Mesendoderm (in vitro differentiated cells): ENCODE measurements around the gene TIAL1.

Experiments used
- DNase-seq: peaks from one replicate; pipeline ENCODE4 v3.0.0; 2013
- H2AK5ac ChIP-seq: 2 replicates; pipeline ENCODE4 v1.6.1; 2013; ENCODE audit warnings: low read length, inconsistent platforms
- H2BK120ac ChIP-seq: 2 replicates; pipeline ENCODE4 v1.6.1; 2013; ENCODE audit warnings: low read depth, mild to moderate bottlenecking, low read length, moderate library complexity, mixed read lengths
- H2BK15ac ChIP-seq: replicated peaks from 2 replicates; pipeline ENCODE4 v1.6.1; 2013; ENCODE audit warnings: low read depth, mild to moderate bottlenecking, moderate library complexity
- H2BK5ac ChIP-seq: 2 replicates; pipeline ENCODE4 v1.6.1; 2013; ENCODE audit warnings: low read length, inconsistent platforms
- H3K18ac ChIP-seq: 2 replicates; pipeline ENCODE4 v1.6.1; 2013; ENCODE audit warnings: mild to moderate bottlenecking, low read length, mixed read lengths
- H3K23ac ChIP-seq: one replicate; pipeline ENCODE4 v1.6.1; 2013; ENCODE audit warnings: low read length
- H3K27ac ChIP-seq: 2 replicates; pipeline ENCODE4 v1.5.1; 2013; ENCODE audit warnings: low read depth, mild to moderate bottlenecking, inconsistent platforms, low read length, moderate library complexity
- H3K27me3 ChIP-seq: 2 replicates; pipeline ENCODE4 v1.6.1; 2013; ENCODE audit warnings: low read length, control low read depth, mild to moderate bottlenecking, inconsistent platforms; ENCODE audit not compliant: insufficient read depth, poor library complexity
- H3K36me3 ChIP-seq: 2 replicates; pipeline ENCODE4 v1.6.1; 2013; ENCODE audit warnings: low read length, inconsistent platforms; ENCODE audit not compliant: control insufficient read depth, insufficient read depth
- H3K4ac ChIP-seq: one replicate; pipeline ENCODE4 v1.6.1; 2013; ENCODE audit warnings: low read depth, mild to moderate bottlenecking, low read length, moderate library complexity
- H3K4me1 ChIP-seq: 2 replicates; pipeline ENCODE4 v1.6.1; 2013; ENCODE audit warnings: low read depth, low read length, inconsistent platforms; ENCODE audit not compliant: control insufficient read depth
- H3K4me2 ChIP-seq: 2 replicates; pipeline ENCODE4 v1.6.1; 2013; ENCODE audit warnings: low read length
- H3K4me3 ChIP-seq: 2 replicates; pipeline ENCODE4 v1.5.1; 2013; ENCODE audit warnings: mild to moderate bottlenecking, low read length
- H3K56ac ChIP-seq: one replicate; pipeline ENCODE4 v1.6.1; 2013; ENCODE audit warnings: low read length
- H3K79me1 ChIP-seq: 2 replicates; pipeline ENCODE4 v1.6.1; 2013; ENCODE audit warnings: low read length, inconsistent platforms
- H3K79me2 ChIP-seq: 2 replicates; pipeline ENCODE4 v1.6.1; 2013; ENCODE audit warnings: mild to moderate bottlenecking, low read length; ENCODE audit not compliant: control insufficient read depth, insufficient read depth
- H3K9ac ChIP-seq: 2 replicates; pipeline ENCODE4 v1.6.1; 2013; ENCODE audit warnings: low read length, inconsistent platforms
- H4K5ac ChIP-seq: one replicate; pipeline ENCODE4 v1.6.1; 2013; ENCODE audit warnings: low read length
- H4K8ac ChIP-seq: one replicate; pipeline ENCODE4 v1.6.1; 2013; ENCODE audit warnings: low read depth, mild to moderate bottlenecking, control low read depth, low read length, moderate library complexity
- WGBS: extraction: QIAGEN DNeasy Blood & Tissue Kit; methylation state at CpG from one replicate; pipeline ENCODE4 v1.1.7; 2013; ENCODE audit warnings: low lambda C conversion rate, missing lambda C conversion rate; ENCODE audit not compliant: insufficient coverage; ENCODE audit errors: extremely low coverage; 5-methylcytosine and 5-hydroxymethylcytosine counted together

The TIAL1 gene

DNA sequence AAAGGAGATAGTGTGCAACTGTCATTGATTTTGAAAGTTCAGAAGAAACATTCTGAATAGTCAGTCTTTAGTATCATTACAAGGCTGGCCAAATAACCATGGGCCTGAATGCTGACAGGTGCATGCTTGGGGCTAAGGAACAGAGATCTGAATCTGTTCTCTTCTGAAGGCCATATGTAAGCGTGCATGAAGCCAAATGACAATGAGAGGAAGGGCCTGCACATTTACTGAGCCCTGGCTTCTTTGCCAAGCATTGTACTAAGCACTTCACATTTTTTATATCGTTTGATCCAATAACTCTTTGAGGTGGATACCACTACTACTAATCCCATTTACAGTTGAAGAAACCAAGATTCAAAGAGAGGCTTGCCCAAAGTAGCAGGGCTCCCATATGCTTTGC is 22.5 kb upstream of the TIAL1 start:
- Histone ChIP-seq H3K56ac (no peak overlapping the region), H3K4me1 (no peaks in the 10 kb centered on the region)

DNA sequence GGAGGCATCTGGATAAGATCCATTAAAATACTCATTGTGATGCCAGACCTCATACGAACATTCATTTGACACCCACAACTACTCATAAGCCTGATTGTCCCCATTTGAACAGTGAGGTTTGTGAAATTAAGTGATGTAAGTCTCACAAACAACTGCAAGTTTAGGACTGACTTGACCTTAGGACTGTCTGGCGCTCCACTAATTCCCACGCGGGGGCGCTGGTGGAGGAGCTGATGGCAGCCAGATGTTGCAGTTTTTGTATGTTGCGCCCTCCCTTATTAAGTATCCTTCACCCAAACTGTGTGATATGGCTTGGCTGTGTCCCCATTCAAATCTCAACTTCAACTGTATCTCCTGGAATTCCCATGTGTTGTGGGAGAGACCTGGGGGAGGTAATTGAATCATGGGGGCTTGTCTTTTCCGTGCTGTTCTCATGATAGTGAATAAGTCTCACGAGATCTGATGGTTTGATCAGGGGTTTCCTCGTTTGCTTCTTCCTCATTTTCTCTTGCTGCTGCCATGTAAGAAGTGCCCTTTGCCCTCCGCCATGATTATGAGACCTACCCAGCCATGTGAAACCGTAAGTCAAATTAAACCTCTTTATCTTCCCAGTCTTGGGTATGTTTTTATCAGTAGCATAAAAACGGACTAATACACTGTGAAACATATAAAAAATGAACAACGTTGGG is 20.3 kb upstream of the TIAL1 start:
- no peak overlapping the region for H3K27ac ChIP-seq
- no peak overlapping the region for H4K8ac ChIP-seq
- no CpG with 5 or more reads among the region's 13 CpGs for WGBS
- H2BK15ac ChIP-seq: no peak overlapping the region
- H3K4ac ChIP-seq: no peak overlapping the region
- H2AK5ac ChIP-seq: no peak overlapping the region
- no peaks in the 10 kb centered on the region for H3K27me3 ChIP-seq
- H3K4me3 ChIP-seq: no peak overlapping the region
- H3K79me1 ChIP-seq: no peaks in the 10 kb centered on the region
- no peak overlapping the region for H3K23ac ChIP-seq
- no peak overlapping the region for H3K56ac ChIP-seq
- H3K4me2 ChIP-seq: no peak overlapping the region
- H3K9ac ChIP-seq: no peak overlapping the region
- no peaks in the 10 kb centered on the region for H3K36me3 ChIP-seq
- peak; percentile 30 for DNase-seq
- H3K79me2 ChIP-seq: no peaks in the 10 kb centered on the region
- no peak overlapping the region for H2BK5ac ChIP-seq
- no peak overlapping the region for H2BK120ac ChIP-seq
- H3K18ac ChIP-seq: no peak overlapping the region
- H3K4me1 ChIP-seq: no peaks in the 10 kb centered on the region
- no peak overlapping the region for H4K5ac ChIP-seq

More for the DNA sequence above, 22.5 kb upstream of the TIAL1 start:
- Histone ChIP-seq H3K79me2 (no peaks in the 10 kb centered on the region), H2BK15ac (no peak overlapping the region), H3K23ac (no peak overlapping the region), H3K27me3 (no peaks in the 10 kb centered on the region), H3K9ac (no peak overlapping the region), H3K79me1 (no peaks in the 10 kb centered on the region), H4K5ac (no peak overlapping the region), H3K4me2 (no peak overlapping the region), H2BK5ac (no peak overlapping the region), H4K8ac (no peak overlapping the region), H2AK5ac (no peak overlapping the region), H3K4me3 (no peak overlapping the region), H3K4ac (no peak overlapping the region), H3K36me3 (no peaks in the 10 kb centered on the region), H3K27ac (no peak overlapping the region), H2BK120ac (no peak overlapping the region), H3K18ac (no peak overlapping the region)
- WGBS: no CpG with 5 or more reads among the region's 2 CpGs
- no peak for DNase-seq

DNA sequence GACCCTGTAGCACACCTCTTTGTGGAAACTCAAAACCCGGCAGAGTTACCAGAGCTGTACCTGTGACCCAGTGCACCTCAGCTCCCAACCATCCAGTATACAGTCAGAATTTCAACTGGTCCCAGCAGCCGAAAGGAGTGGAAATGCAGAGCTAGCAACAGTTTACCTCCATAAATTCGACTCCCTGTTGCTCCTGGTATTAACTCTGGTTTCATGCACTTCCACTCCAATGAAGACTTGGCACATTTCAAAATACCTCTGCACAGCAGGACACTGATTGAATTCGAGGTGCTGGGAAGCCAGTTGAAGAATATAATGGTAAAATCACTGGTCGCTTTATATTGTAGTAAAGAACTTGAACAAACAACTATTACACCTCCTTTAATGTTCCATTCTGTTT is 17.9 kb upstream of the TIAL1 start:
- H3K4me2 ChIP-seq: no peak overlapping the region
- DNase-seq: no peak
- no peak overlapping the region for H2BK15ac ChIP-seq
- no peak overlapping the region for H3K18ac ChIP-seq
- H3K9ac ChIP-seq: no peak overlapping the region
- no peaks in the 10 kb centered on the region for H3K4me1 ChIP-seq
- no peak overlapping the region for H4K8ac ChIP-seq
- no peaks in the 10 kb centered on the region for H3K27me3 ChIP-seq
- H2AK5ac ChIP-seq: no peak overlapping the region
- H3K36me3 ChIP-seq: no peaks in the 10 kb centered on the region
- H2BK5ac ChIP-seq: no peak overlapping the region
- H3K4me3 ChIP-seq: no peak overlapping the region
- no peak overlapping the region for H3K56ac ChIP-seq
- H3K79me2 ChIP-seq: no peaks in the 10 kb centered on the region
- no peak overlapping the region for H3K27ac ChIP-seq
- no peaks in the 10 kb centered on the region for H3K79me1 ChIP-seq
- H3K4ac ChIP-seq: no peak overlapping the region
- no peak overlapping the region for H4K5ac ChIP-seq
- no peak overlapping the region for H2BK120ac ChIP-seq
- H3K23ac ChIP-seq: no peak overlapping the region
- no CpG with 5 or more reads among the region's 5 CpGs for WGBS

DNA sequence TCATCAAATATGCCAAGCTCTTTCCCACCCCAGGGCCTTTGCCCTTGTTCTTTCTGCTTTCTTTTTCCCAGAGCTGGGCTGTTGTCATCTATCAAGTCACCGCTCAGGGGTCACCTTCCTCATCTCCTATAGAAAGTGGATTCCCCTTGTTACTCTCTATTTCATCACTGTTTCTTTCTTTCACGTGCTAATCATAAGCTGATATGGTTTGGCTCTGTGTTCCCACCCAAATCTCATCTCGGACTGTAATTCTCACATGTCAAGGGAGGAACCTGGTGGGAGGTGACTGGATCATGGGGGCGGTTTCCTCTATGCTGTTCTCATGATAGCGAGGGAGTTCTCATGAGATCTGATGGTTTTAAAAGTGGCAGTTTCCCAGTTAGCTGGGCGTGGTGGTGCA is 17.0 kb upstream of the TIAL1 start:
- no peak overlapping the region for H3K4ac ChIP-seq
- no peak overlapping the region for H2AK5ac ChIP-seq
- no peaks in the 10 kb centered on the region for H3K79me2 ChIP-seq
- H3K56ac ChIP-seq: no peak overlapping the region
- no peak overlapping the region for H3K9ac ChIP-seq
- WGBS: no CpG with 5 or more reads among the region's 6 CpGs
- H2BK120ac ChIP-seq: no peak overlapping the region
- no peak overlapping the region for H3K27ac ChIP-seq
- H3K4me1 ChIP-seq: no peaks in the 10 kb centered on the region
- no peak overlapping the region for H4K5ac ChIP-seq
- H3K4me2 ChIP-seq: no peak overlapping the region
- no peak for DNase-seq
- H3K27me3 ChIP-seq: no peaks in the 10 kb centered on the region
- H3K4me3 ChIP-seq: no peak overlapping the region
- no peak overlapping the region for H4K8ac ChIP-seq
- H3K79me1 ChIP-seq: no peaks in the 10 kb centered on the region
- H3K36me3 ChIP-seq: no peaks in the 10 kb centered on the region
- H3K18ac ChIP-seq: no peak overlapping the region
- H3K23ac ChIP-seq: no peak overlapping the region
- no peak overlapping the region for H2BK5ac ChIP-seq
- H2BK15ac ChIP-seq: no peak overlapping the region

DNA sequence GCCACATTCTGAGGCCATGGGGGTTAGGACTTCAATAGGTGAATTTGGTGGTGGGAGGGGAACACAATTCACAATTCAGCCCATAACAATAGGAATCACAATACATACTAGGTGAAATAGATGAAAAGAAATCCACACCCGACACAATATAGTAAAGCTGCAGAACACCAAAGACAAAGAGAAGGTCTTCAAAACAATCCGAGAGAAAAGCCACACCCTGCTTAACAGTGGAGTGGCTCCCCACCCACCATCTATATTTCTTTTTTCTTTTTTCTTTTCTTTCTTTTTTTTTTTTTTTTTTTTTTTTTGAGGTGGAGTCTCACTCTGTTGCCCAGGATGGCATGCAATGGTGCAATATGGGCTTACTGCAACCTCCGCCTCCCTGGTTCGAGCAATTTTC is 14.7 kb upstream of the TIAL1 start:
- no peak overlapping the region for H2BK5ac ChIP-seq
- H3K27ac ChIP-seq: no peak overlapping the region
- H2BK15ac ChIP-seq: no peak overlapping the region
- no peak overlapping the region for H3K56ac ChIP-seq
- H3K4me2 ChIP-seq: no peak overlapping the region
- no peak overlapping the region for H3K18ac ChIP-seq
- DNase-seq: no peak
- no peaks in the 10 kb centered on the region for H3K79me1 ChIP-seq
- no peak overlapping the region for H4K8ac ChIP-seq
- WGBS: no CpG with 5 or more reads among the region's 4 CpGs
- H4K5ac ChIP-seq: no peak overlapping the region
- no peaks in the 10 kb centered on the region for H3K4me1 ChIP-seq
- H3K36me3 ChIP-seq: no peaks in the 10 kb centered on the region
- H3K27me3 ChIP-seq: no peaks in the 10 kb centered on the region
- H2BK120ac ChIP-seq: no peak overlapping the region
- H3K4ac ChIP-seq: no peak overlapping the region
- no peaks in the 10 kb centered on the region for H3K79me2 ChIP-seq
- no peak overlapping the region for H3K4me3 ChIP-seq
- no peak overlapping the region for H3K23ac ChIP-seq
- H3K9ac ChIP-seq: no peak overlapping the region
- no peak overlapping the region for H2AK5ac ChIP-seq

DNA sequence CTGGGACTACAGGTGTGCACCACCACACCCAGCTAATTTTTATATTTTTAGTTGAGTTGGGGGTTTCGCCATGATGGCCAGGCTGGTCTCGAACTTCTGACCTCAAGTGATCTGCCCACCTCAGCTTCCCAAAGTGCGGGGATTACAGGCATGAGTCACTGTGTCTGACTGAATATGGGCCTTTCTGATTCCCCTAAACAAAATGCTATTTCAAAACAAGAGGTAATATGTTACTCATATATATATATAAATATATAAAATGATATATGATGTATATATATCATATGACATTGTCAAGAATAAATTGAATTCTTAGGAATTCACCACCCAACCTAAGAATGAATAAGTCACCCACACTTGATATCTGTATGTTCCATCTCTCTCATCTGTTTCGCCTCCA is 12.8 kb upstream of the TIAL1 start:
- no peak overlapping the region for H3K18ac ChIP-seq
- no peaks in the 10 kb centered on the region for H3K79me2 ChIP-seq
- no peak overlapping the region for H3K4ac ChIP-seq
- H3K79me1 ChIP-seq: no peaks in the 10 kb centered on the region
- DNase-seq: no peak
- H3K23ac ChIP-seq: no peak overlapping the region
- H3K9ac ChIP-seq: no peak overlapping the region
- H2AK5ac ChIP-seq: no peak overlapping the region
- H3K27ac ChIP-seq: no peak overlapping the region
- no peak overlapping the region for H2BK5ac ChIP-seq
- H2BK15ac ChIP-seq: no peak overlapping the region
- H3K56ac ChIP-seq: no peak overlapping the region
- H3K36me3 ChIP-seq: no peaks in the 10 kb centered on the region
- WGBS: no CpG with 5 or more reads among the region's 4 CpGs
- no peak overlapping the region for H3K4me3 ChIP-seq
- H3K27me3 ChIP-seq: no peaks in the 10 kb centered on the region
- H3K4me2 ChIP-seq: no peak overlapping the region
- H4K8ac ChIP-seq: no peak overlapping the region
- H2BK120ac ChIP-seq: no peak overlapping the region
- no peak overlapping the region for H4K5ac ChIP-seq
- H3K4me1 ChIP-seq: no peaks in the 10 kb centered on the region
